SK-N-DZ (cell line): ENCODE measurements around the gene PTCD1.
"Not testable (repeated sequence)": the region's sequence is repeated elsewhere in the genome, so short reads cannot be mapped to it uniquely, and the experiment has no call there.

Experiments used
- DNase-seq: peaks from one replicate; pipeline ENCODE4 v3.0.0-alpha.2; 2015; ENCODE audit warnings: low spot score

The PTCD1 gene

DNA sequence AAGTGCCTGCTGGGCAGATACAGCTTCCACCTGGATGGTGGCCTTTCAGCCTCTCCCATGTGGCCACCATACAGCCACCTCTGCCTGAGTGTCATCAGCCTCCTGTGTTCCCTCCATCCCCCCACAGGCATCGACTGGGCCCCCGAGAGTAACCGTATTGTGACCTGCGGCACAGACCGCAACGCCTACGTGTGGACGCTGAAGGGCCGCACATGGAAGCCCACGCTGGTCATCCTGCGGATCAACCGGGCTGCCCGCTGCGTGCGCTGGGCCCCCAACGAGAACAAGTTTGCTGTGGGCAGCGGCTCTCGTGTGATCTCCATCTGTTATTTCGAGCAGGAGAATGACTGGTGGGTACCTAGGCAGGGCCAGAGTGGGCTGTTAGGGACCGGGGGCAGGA, 50.7 kb downstream of the PTCD1 start:
- no peak for DNase-seq

- not testable (repeated sequence) for DNase-seq
Measured at GRCh38 chr7:99387239-99387635, 51.4 kb downstream of the PTCD1 start.

- DNase-seq, result peak; percentile 27
Measured at GRCh38 chr7:99386584-99387238, 51.9 kb downstream of the PTCD1 start.

- DNase-seq, result no peak
Measured at GRCh38 chr7:99385564-99385963, 53.0 kb downstream of the PTCD1 start.

GRCh38 chr7:99384523-99384922, 54.1 kb downstream of the PTCD1 start:
- no peak for DNase-seq

DNA sequence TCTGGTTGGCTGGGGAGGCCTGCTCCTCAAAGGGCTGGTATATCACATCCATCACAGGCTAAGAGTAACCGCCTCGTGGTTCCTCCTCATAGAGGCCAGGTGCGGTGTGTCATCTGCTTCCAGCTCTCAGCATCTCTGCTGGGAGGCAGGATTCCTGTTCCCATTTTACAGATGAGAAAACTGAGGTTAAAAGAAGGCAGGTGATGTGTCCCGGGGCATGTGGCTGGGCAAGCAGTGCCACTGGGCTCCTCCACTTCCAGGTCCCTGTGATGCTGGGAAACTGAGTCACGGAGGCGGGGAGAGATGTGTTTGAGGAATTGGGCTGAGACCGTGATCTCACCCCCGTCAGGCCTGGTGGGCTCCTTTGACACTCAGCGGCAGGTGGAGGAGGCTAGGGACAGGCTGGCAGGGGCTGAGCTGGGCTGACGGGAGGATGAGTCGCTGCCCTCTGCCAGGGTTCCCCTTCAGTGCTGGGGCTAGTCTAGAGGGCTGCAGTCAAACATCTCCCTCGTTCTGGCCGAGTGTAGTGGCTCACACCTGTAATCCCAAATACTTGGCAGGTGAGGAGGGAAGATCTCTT, 54.7 kb downstream of the PTCD1 start:
- DNase-seq, result no peak

DNA sequence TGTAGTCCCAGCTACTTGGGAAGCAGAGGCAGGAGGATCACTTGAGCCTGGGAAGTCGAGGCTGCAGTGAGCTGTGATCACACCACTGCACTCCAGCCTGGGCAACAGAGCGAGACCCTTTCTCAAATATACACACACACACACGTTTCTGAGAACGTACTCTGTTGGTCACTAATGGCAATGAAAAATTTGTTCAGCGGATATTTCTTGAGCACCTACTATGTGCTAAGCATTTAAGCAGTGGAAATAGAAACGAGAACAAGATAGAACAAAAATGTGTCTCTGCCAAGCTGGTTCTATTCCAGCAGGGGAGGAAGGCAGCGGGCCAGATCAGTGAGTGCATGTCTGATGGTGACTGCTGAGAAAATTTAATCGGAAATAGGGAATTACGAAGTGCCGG, 55.4 kb downstream of the PTCD1 start:
- no peak for DNase-seq

DNA sequence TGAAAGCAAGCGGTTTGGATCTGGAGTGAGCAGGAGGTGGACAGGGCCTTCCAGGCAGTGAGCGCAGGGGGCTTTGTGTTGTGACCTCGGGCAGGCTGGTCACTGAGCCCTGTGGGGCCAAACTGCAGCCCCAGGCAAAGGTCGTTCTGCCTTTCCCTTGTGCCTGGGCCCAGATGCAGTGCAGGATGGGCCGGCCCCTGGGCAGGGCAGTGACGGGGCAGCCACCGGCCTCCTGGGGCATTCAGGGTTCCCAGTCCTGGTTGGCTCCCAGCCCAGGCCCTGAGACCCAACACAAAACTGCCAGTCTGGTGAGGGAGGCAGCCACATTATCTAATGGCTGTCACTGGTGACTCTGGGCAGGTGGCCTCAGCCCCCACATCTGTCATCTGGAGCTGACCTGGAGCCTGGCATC, 56.9 kb downstream of the PTCD1 start:
- no peak for DNase-seq

DNA sequence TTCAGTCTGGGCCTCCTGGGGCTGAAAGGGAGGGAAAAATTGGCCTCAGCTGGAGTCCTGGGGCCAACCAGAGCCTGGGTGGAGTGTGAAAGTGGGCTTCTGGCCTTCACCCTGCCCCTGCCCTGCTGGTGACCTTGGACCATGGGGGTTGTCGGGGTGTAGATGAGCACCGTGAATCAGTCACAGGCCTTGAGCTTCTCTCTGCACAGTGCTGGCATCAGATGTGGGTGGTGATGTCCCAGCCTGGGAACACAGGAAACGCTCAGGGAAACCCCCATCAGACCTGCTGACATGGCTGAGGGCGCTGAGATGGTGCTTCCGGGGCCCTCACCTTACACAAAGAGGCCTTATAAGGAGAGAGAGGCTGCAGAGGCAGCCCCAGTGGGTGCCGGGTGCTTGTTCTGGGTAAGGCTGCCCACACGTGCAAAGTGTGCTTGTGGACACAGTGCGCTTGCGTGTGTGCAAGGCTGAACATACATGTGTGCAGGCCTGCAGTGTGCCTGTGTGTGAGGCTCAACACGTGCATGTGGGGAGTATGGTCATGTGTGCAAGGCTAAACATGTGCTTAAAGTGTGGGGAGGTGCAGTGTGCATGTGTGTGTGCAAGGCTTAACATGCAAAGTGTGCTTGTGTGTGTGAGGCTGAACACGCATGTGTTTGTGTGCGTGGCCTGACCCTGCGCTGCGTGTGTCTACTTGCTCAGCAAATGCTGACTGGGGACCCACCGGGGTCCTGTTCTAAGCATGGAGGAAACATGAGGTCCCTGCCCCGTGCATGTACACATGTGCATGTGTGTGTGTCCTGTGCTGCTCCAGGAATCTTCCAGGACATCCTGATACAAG, 57.6 kb downstream of the PTCD1 start:
- DNase-seq, result no peak

- DNase-seq, result no peak
Measured at GRCh38 chr7:99380032-99380822, 58.4 kb downstream of the PTCD1 start.

DNA sequence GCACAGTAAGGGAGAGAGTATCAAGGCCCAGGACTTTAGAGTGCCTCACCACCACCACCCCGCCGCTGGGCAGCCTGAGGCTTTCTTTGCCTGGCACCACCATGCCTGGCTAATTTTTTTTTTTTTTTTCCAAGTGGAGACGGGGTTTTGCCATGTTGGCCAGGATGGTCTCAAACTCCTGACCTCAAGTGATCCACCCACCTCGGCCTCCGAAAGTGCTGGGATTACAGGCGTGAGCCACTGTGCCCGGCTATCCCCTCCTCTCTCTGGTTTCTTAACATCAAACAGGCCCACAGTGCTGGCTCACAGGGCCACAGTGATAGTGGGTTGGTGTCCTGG, 58.9 kb downstream of the PTCD1 start:
- not testable (repeated sequence) for DNase-seq

DNA sequence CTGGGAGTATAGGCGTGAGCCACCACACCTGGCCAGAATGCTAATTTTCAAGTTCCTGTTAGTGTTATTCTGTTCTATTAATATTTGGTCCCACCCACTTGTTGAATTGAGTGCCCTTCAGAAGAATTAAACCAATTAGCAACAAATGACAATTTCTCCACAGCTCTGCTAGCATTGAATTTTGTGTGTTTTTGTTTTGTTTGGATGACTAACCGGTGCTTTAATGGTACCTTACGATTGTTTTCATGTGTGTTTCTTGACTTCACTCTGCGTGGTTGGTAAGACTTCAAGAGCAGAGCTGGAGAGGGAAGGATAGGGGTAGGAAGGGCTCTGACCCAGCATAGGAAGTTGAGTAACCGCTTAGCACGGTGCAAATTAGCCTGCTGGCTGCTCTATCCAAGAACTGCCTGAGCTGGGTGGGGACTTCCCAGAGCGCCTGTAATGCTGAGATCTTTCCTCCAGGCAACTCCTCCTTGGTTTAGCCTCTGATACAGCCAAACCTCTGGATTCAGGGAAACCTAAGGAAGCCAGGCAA, 59.5 kb downstream of the PTCD1 start:
- DNase-seq, result no peak

GRCh38 chr7:99375070-99375807, 63.4 kb downstream of the PTCD1 start:
- peak; percentile 44 for DNase-seq

DNA sequence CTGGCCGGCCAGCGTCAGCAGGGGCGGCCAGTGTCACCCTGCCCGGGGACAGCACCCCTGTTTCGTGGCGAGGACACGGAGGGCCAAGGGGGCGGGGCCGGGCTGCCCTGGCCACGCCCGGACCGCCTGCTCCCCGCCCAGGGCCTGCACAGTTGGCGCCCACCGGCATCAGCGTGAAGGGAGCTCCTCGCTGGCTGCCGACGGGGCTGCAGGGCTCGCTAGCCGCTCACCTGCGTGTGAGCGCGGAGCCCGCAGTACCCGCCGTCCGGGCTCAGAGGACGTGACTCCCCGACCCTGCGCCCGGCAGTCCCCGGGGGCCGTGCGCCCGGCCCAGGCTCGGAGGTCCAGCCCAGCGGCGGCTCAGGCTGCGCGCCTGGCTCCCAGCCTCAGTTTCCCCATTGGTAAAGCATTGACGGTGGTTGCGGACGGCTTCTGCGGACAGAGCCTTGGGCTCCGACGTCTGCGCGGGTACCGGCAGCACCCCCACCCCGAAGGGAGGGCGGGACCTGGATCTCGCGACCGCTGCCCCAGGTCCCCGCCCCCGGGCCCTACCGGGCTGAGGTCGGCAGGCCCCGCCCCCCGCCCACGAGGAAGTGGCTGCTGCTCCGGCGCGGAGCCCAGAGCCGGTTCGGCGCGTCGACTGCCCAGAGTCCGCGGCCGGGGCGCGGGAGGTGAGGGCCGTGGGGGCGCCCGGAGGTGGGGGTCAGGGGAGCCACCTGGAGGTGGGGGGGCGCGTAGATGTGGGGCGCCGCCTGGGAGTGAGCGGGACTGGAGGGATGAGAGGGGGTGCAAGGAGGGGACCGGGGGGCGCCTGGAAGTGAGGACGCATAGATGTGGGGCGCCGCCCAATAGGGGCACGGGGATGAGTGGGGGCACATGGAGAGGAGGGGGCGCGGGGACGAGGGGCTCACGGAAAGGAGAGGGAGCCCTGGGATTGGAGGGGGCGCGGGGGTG, 64.2 kb downstream of the PTCD1 start, which contains the start of gene ARPC1B:
TSS of gene ARPC1B (plus strand) at position 620 of the 954 bp plus-strand sequence. CDS start 10,985 bp downstream, outside the sequence.
- DNase-seq, result peak; percentile 63

GRCh38 chr7:99373091-99374066, 65.2 kb downstream of the PTCD1 start:
- no peak for DNase-seq

GRCh38 chr7:99372275-99373090, 66.1 kb downstream of the PTCD1 start:
- no peak for DNase-seq

- DNase-seq, result no peak
Measured at GRCh38 chr7:99371376-99371920, 67.2 kb downstream of the PTCD1 start.
